OCI-LY1 (cell line): Measurements from ENCODE around the gene BACE2.

ENCODE experiments used
- CTCF ChIP-seq: fragments of 200-600 bp; sonication (generic), shearing (Covaris generic); IDR thresholded peaks from 2 replicates; pipeline ENCODE4 v1.5.1; 2017; ENCODE audit warnings: mild to moderate bottlenecking, antibody characterized with exemption, low read length, moderate library complexity, mixed read lengths
- EZH2 ChIP-seq: fragments of 200-600 bp; sonication (generic), shearing (Covaris generic); IDR thresholded peaks from 2 replicates; pipeline ENCODE4 v1.8.0; 2017; ENCODE audit warnings: borderline replicate concordance, mixed run types, mild to moderate bottlenecking, antibody characterized with exemption, low read length, moderate library complexity, mixed read lengths

GRCh38 chr21:41196993-41197392 is 29.0 kb downstream of the BACE2 start:
- no peak for TF ChIP-seq CTCF
- TF ChIP-seq EZH2, result no peak
